K562 treated with DMSO at 1 percent for 24 hours (cell line): Measurements from ENCODE around the gene YIPF7. TPM values are rescaled to one million over a fixed set of nuclear protein-coding genes. Genes with fewer than 3 reads are reported as not detected.

Source experiments
- total RNA-seq: library from RNA; unstranded; fragments of 300-600 nt; gene quantifications from 2 replicates; pipeline ENCODE4 v1.2.3, GENCODE V29; 2022; ENCODE audit warnings: low read depth; ENCODE audit not compliant: insufficient read depth

Gene YIPF7
- not detected in 2 replicates for total RNA-seq

GRCh38 chr4:44651425-44651824, at the start of gene YIPF7:
Gene YIPF7, minus strand, starts transcription at chr4:44651625. Its CDS starts 1,525 bp downstream, at chr4:44650100.

DNA sequence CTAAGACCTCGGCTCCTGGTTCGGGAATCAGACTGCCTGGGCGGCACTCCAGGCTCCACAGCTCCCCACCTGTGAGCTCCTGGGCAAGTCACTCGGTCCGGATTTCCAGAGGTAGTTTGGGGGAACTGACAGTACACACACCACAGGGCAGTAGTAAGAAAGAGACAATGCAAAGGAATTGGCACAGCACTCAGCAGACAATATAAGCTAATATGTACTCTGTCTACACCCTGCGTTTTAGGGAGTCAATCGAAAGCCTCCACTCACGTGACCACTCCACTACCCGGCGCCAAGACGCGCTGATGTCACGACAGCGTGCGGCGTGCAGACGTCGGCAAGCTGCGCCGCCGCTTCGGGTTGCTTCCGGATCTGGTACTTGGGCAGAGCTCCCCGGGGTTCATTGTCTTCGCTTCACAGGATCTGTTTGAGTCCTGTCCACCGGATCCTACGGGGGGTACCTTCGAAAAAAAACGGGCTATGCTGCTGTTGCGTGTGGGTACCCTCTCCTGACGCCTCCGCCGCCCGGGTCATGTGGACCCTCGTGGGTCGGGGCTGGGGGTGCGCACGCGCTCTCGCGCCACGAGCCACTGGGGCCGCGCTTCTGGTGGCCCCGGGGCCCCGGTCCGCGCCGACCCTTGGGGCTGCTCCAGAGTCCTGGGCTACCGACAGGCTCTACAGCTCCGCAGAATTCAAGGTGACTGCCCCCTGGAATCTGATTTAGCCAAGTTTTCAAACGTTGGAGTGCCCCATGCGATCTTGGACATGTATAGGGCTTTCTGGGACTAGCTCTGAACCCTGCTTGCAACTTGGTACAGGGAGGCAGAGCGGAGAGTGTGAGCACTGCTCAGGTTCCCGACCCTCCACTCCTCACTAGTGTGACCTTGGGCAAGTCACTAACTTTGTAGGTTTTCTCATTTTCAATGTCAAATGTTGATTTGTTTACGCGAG, 26.9 kb upstream of the YIPF7 start, which contains the start of gene GUF1:
Gene GUF1, plus strand, starts transcription at position 327 of the 948 bp plus-strand sequence. Its CDS starts 203 bp downstream, at position 530.

Other genes starting within 250 kb of the YIPF7 start
- gene KCTD8, start 202.8 kb downstream of the YIPF7 start, total RNA-seq: not detected in 2 replicates
- 5.3 and 7.2 TPM in 2 replicates for gene GUF1, start 26.8 kb upstream of the YIPF7 start, total RNA-seq
- 6.4 and 9.6 TPM in 2 replicates for gene GNPDA2, start 74.9 kb upstream of the YIPF7 start, total RNA-seq